HepG2 (cell line): ENCODE results near the gene RAB28. TPM values are rescaled to one million over a fixed set of nuclear protein-coding genes. Genes with fewer than 3 reads are reported as not detected.

Source experiments
- ATAC-seq: fragments of 200-7000 bp; cut with Tn5 transposase; 3 replicates; pipeline ENCODE4 v1.9.1; 2020; ENCODE audit warnings: mild to moderate bottlenecking, moderate library complexity
- BruUV-seq: library from RNA; stranded (reverse); fragments of 400-500 nt; replicated peaks from 2 replicates; lab custom pipeline; 2021; lab: Mats Ljungman, UMichigan
- CTCF ChIA-PET: fragments of 300-600 bp; formaldehyde crosslinking; extraction: SDS; loops from one replicate; lab custom pipeline; 2021; ENCODE audit warnings: low total read pairs, inconsistent platforms, low intra/inter-chr PET ratio; lab: Yijun Ruan, JAX
- POLR2A ChIA-PET: fragments of 350-600 bp; sonication (Branson Sonifier 250); formaldehyde crosslinking; loops from one replicate; lab custom pipeline; 2020; ENCODE audit warnings: antibody characterized with exemption, inconsistent platforms; lab: Yijun Ruan, JAX
- DNase-seq: peaks from one replicate; pipeline ENCODE4 v3.0.0-alpha.2; 2015; ENCODE audit warnings: low spot score
- FAIRE-seq: peaks from 3 replicates; lab custom pipeline; 2011; peaks lifted over from hg19 to GRCh38; lab: Jason Lieb, UNC
- H2AFZ ChIP-seq: one replicate; pipeline ENCODE4 v1.6.1; 2011; ENCODE audit warnings: low read length, inconsistent platforms
- H3K27ac ChIP-seq: fragments of 300-600 bp; 3 replicates; pipeline ENCODE4 v1.8.0; 2011; ENCODE audit warnings: mixed run types, mild to moderate bottlenecking, mixed read lengths, low read length, inconsistent platforms; ENCODE audit not compliant: insufficient read depth; ENCODE audit errors: extremely low read length
- H3K27me3 ChIP-seq, 2 experiments: fragments of 200-600 bp in 1 of 2; 2 replicates in 1 of 2; 3 replicates in 1 of 2; pipeline versions ENCODE4 v1.6.0 to v1.8.0; 2011; ENCODE audit warnings: low read length in 2 of 2, mild to moderate bottlenecking in 2 of 2, moderate library complexity in 2 of 2, inconsistent platforms in 1 of 2; ENCODE audit not compliant: insufficient read depth in 2 of 2, control insufficient read depth in 1 of 2
- H3K36me3 ChIP-seq, 2 experiments: fragments of 200-600 bp in 1 of 2; replicated peaks in 1 of 2; 2 replicates in 1 of 2; 3 replicates in 1 of 2; pipeline versions ENCODE4 v1.5.1 to v1.8.0; 2011; ENCODE audit warnings: low read length in 2 of 2, inconsistent platforms in 1 of 2; ENCODE audit not compliant: insufficient read depth in 2 of 2, control insufficient read depth in 1 of 2
- H3K4me1 ChIP-seq: 2 replicates; pipeline ENCODE4 v1.5.1; 2012; ENCODE audit warnings: low read length, inconsistent platforms; ENCODE audit not compliant: insufficient read depth
- H3K4me2 ChIP-seq: 2 replicates; pipeline ENCODE4 v1.6.0; 2011; ENCODE audit warnings: low read depth, low read length, inconsistent platforms
- H3K4me3 ChIP-seq, 3 experiments: fragments of 200-600 bp in 1 of 3; sonication (generic), shearing (Covaris generic) in 1 of 3; replicated peaks in 1 of 3; 2 replicates each; pipeline ENCODE4 v1.5.1; 2011 to 2016; ENCODE audit warnings: low read length in 3 of 3, inconsistent platforms in 2 of 3, low read depth in 2 of 3, mild to moderate bottlenecking in 2 of 3, control low read depth in 1 of 3, mixed read lengths in 1 of 3; ENCODE audit not compliant: insufficient read depth in 1 of 3
- H3K79me2 ChIP-seq: one replicate; pipeline ENCODE4 v1.6.1; 2011; ENCODE audit warnings: low read length, inconsistent platforms; ENCODE audit not compliant: insufficient read depth
- H3K9ac ChIP-seq: 2 replicates; pipeline ENCODE4 v1.6.0; 2011; ENCODE audit warnings: mild to moderate bottlenecking, low read depth, low read length, inconsistent platforms; ENCODE audit not compliant: insufficient read depth
- H3K9me3 ChIP-seq: 2 replicates; pipeline ENCODE4 v1.5.1; 2012; ENCODE audit warnings: mild to moderate bottlenecking, low read length
- H4K20me1 ChIP-seq: 2 replicates; pipeline ENCODE4 v1.6.0; 2011; ENCODE audit warnings: inconsistent platforms, mild to moderate bottlenecking, low read length, moderate library complexity; ENCODE audit not compliant: insufficient read depth
- CREB3 ChIP-seq: sonication (generic); formaldehyde crosslinking; IDR thresholded peaks from 2 replicates; pipeline ENCODE4 v1.5.0; 2020; ENCODE audit warnings: missing genetic modification reagents
- FOSL2 ChIP-seq: sonication (generic); formaldehyde crosslinking; IDR thresholded peaks from 2 replicates; pipeline ENCODE4 v1.4.0; 2020; ENCODE audit warnings: missing genetic modification reagents
- FOXK2 ChIP-seq: fragments of 450-650 bp; IDR thresholded peaks from 2 replicates; pipeline ENCODE4 v1.6.1; 2016
- FUBP1 ChIP-seq: sonication (generic); formaldehyde crosslinking; IDR thresholded peaks from 2 replicates; pipeline ENCODE4 v1.5.1; 2020; ENCODE audit warnings: missing genetic modification reagents, mild to moderate bottlenecking, borderline replicate concordance
- HOXA5 ChIP-seq: sonication (generic); formaldehyde crosslinking; IDR thresholded peaks from 2 replicates; pipeline ENCODE4 v1.4.0; 2020; ENCODE audit warnings: missing genetic modification reagents
- PHF21A ChIP-seq: sonication (generic); formaldehyde crosslinking; IDR thresholded peaks from 2 replicates; pipeline ENCODE4 v1.5.0; 2020; ENCODE audit warnings: mild to moderate bottlenecking, missing genetic modification reagents
- PRDM4 ChIP-seq: sonication (generic); formaldehyde crosslinking; IDR thresholded peaks from 2 replicates; pipeline ENCODE4 v1.9.0; 2021; ENCODE audit warnings: missing genetic modification reagents, borderline replicate concordance
- REXO4 ChIP-seq: sonication (generic); formaldehyde crosslinking; IDR thresholded peaks from 2 replicates; pipeline ENCODE4 v1.8.0; 2022; ENCODE audit warnings: missing genetic modification reagents, mild to moderate bottlenecking, borderline replicate concordance
- SRSF4 ChIP-seq: fragments of 200-400 bp; formaldehyde crosslinking; IDR thresholded peaks from one replicate; pipeline ENCODE4 v1.6.1; 2018; ENCODE audit warnings: mild to moderate bottlenecking, low read depth, low read length, moderate library complexity; ENCODE audit not compliant: poor library complexity, severe bottlenecking
- SYNCRIP ChIP-seq: fragments of 200-400 bp; formaldehyde crosslinking; IDR thresholded peaks from 2 replicates; pipeline ENCODE4 v1.6.1; 2018; ENCODE audit warnings: mild to moderate bottlenecking, low read depth, low read length; ENCODE audit not compliant: insufficient read depth
- TEAD2 ChIP-seq: sonication (generic); formaldehyde crosslinking; IDR thresholded peaks from 2 replicates; pipeline ENCODE4 v1.9.0; 2021; ENCODE audit warnings: missing genetic modification reagents
- ZNF136 ChIP-seq: sonication (generic); formaldehyde crosslinking; IDR thresholded peaks from 2 replicates; pipeline ENCODE4 v1.8.1; 2022; ENCODE audit warnings: low read depth, mild to moderate bottlenecking, moderate library complexity, missing genetic modification reagents
- ZNF143 ChIP-seq: sonication (generic); formaldehyde crosslinking; IDR thresholded peaks from 2 replicates; pipeline ENCODE4 v1.4.0; 2020; ENCODE audit warnings: missing genetic modification reagents
- ZNF546 ChIP-seq: sonication (generic); formaldehyde crosslinking; conservative IDR thresholded peaks from 2 replicates; pipeline ENCODE4 v1.8.1; 2023; ENCODE audit warnings: mild to moderate bottlenecking, missing genetic modification reagents
- ZNF550 ChIP-seq: sonication (generic); formaldehyde crosslinking; IDR thresholded peaks from 2 replicates; pipeline ENCODE4 v1.4.0; 2020; ENCODE audit warnings: mild to moderate bottlenecking, missing genetic modification reagents, borderline replicate concordance
- WGBS: methylation state at CpG from one replicate; pipeline ENCODE4 v1.1.6; 2017; ENCODE audit warnings: low lambda C conversion rate; 5-methylcytosine and 5-hydroxymethylcytosine counted together
- in situ Hi-C: cut with HindIII; loops from 2 replicates; pipeline ENCODE4 v1.10.0; 2017; ENCODE audit warnings: low pct_unique_long_range_greater_than_20kb; ENCODE audit not compliant: extremely low pct_ligation_motif_present
- intact Hi-C: fragments of 100-400 bp; cut with micrococcal nuclease; formaldehyde crosslinking; loops from one replicate; pipeline ENCODE4 v1.10.0; 2022; ENCODE audit not compliant: unreplicated experiment
- polyA plus RNA-seq, 8 experiments: library from polyadenylated mRNA; depleted of rRNA in 3 of 8; stranded (reverse) in 7 of 8; unstranded in 1 of 8; fragments of >200 nt; fragmentation: Illumina TruSeq in 4 of 8; extraction: Trizol in 4 of 8; gene quantifications; 2 replicates each; pipeline versions ENCODE4 v1.2.1 to v1.2.3, GENCODE V29; 2011 to 2016; ENCODE audit warnings: low read depth in 4 of 8, missing spikeins in 1 of 8, mixed read lengths in 1 of 8; ENCODE audit not compliant: insufficient read depth in 1 of 8
- total RNA-seq, 5 experiments: library from RNA; depleted of rRNA; stranded (reverse); fragments of >200 nt; fragmentation: Illumina TruSeq; extraction: Trizol; gene quantifications; 2 replicates each; pipeline ENCODE4 v1.2.3, GENCODE V29; 2016; ENCODE audit warnings: low read depth in 1 of 5

Gene RAB28
- total and polyA plus RNA-seq, 2 of the 13 experiments (the other 11 are each of a cell fraction or from before 2014, with no cell fraction given) = 11.8 to 18.2 TPM

- FAIRE-seq = no peak
- POLR2A ChIA-PET = no interaction called here
- ATAC-seq = no peak
- Histone ChIP-seq H3K4me2 (no peak overlapping the region), H3K4me3 (no peak overlapping the region), H3K79me2 (no peaks in the 10 kb centered on the region), H3K36me3 (peaks cover 0 to 5% of the 10 kb centered on the region in 2 experiments; a peak in 1 of 5 replicates), H4K20me1 (no peaks in the 10 kb centered on the region; the same call in 1 of the 2 replicates), H3K4me1 (no peaks in the 10 kb centered on the region), H3K9me3 (no peaks in the 10 kb centered on the region), H3K27me3 (no peaks in the 10 kb centered on the region), H3K9ac (no peak overlapping the region), H3K27ac (no peak overlapping the region), H2AFZ (no peak overlapping the region)
- in situ Hi-C loops = no loop called here
- 98% methylated on average over 3 of the region's 3 CpGs for WGBS
- DNase-seq = no peak
- TF ChIP-seq FOXK2 = no peak
- no peak for TF ChIP-seq TEAD2
- TF ChIP-seq PHF21A (CRISPR knock-in tag) = no peak
- TF ChIP-seq ZNF546 (CRISPR knock-in tag) = no peak
- intact Hi-C loops = no loop called here
- BruUV-seq = no TSS peak
- CTCF ChIA-PET = no interaction called here
Measured at GRCh38 chr4:13471400-13471799, 12.7 kb downstream of the RAB28 start.

- DNase-seq = no peak
- Histone ChIP-seq H3K4me1 (no peaks in the 10 kb centered on the region), H3K9me3 (no peaks in the 10 kb centered on the region), H3K4me2 (no peak overlapping the region), H4K20me1 (no peaks in the 10 kb centered on the region; the same call in 1 of the 2 replicates), H2AFZ (no peak overlapping the region), H3K27me3 (no peaks in the 10 kb centered on the region)
- ATAC-seq = no peak
- BruUV-seq = no TSS peak
- in situ Hi-C loops = no loop called here
- CTCF ChIA-PET = no interaction called here
- intact Hi-C loops = no loop called here
- POLR2A ChIA-PET = no interaction called here
- no peak for TF ChIP-seq SRSF4
- TF ChIP-seq ZNF550 (CRISPR knock-in tag) = no peak
- no peak for TF ChIP-seq FOSL2
- no peak for TF ChIP-seq SYNCRIP
- no peak for TF ChIP-seq CREB3 (CRISPR knock-in tag)
- no peak for TF ChIP-seq REXO4 (CRISPR knock-in tag)
- no peak for TF ChIP-seq ZNF136 (CRISPR knock-in tag)
- no peak for TF ChIP-seq PRDM4 (CRISPR knock-in tag)
- no peak for TF ChIP-seq FUBP1 (CRISPR knock-in tag)
- no peak for TF ChIP-seq ZNF143
- TF ChIP-seq HOXA5 (CRISPR knock-in tag) = no peak
- TF ChIP-seq, all 625 proteins: peak for 0
- no peak overlapping the region for H3K4me3 ChIP-seq
- H3K36me3 ChIP-seq = peaks cover 0 to 5% of the 10 kb centered on the region in 2 experiments; a peak in 1 of 5 replicates
- H3K79me2 ChIP-seq = no peaks in the 10 kb centered on the region
- H3K9ac ChIP-seq = no peak overlapping the region
- no peak overlapping the region for H3K27ac ChIP-seq
- no peak for FAIRE-seq
Measured at GRCh38 chr4:13470379-13470778, 13.8 kb downstream of the RAB28 start.
